ENCODE results near the gene SUGCT. TPM values are rescaled to one million over a fixed set of nuclear protein-coding genes. Genes with fewer than 3 reads are reported as not detected.

Gene SUGCT
- total and polyA plus RNA-seq, 2 experiments from 2014 or later = 21.4 to 57.8 TPM

GRCh38 chr7:40711706-40712105, 576.9 kb downstream of the SUGCT start:
- TF ChIP-seq, protein P1, sequence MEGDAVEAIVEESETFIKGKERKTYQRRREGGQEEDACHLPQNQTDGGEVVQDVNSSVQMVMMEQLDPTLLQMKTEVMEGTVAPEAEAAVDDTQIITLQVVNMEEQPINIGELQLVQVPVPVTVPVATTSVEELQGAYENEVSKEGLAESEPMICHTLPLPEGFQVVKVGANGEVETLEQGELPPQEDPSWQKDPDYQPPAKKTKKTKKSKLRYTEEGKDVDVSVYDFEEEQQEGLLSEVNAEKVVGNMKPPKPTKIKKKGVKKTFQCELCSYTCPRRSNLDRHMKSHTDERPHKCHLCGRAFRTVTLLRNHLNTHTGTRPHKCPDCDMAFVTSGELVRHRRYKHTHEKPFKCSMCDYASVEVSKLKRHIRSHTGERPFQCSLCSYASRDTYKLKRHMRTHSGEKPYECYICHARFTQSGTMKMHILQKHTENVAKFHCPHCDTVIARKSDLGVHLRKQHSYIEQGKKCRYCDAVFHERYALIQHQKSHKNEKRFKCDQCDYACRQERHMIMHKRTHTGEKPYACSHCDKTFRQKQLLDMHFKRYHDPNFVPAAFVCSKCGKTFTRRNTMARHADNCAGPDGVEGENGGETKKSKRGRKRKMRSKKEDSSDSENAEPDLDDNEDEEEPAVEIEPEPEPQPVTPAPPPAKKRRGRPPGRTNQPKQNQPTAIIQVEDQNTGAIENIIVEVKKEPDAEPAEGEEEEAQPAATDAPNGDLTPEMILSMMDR (IDR thresholded peaks at IDR 0.05; ENCODE audit: low read depth, low read length) = no peak
- Histone ChIP-seq H3K9me3 (ENCODE audit: low read depth) (no peaks in the 10 kb centered on the region), H3K27me3 (no peaks in the 10 kb centered on the region), H3K27ac (no peak overlapping the region), H3K4me1 (ENCODE audit: low read depth) (peaks cover 8% of the 10 kb centered on the region), H3K4me3 (no peak overlapping the region), H3K36me3 (no peaks in the 10 kb centered on the region)
- DNase-seq (ENCODE audit: low read depth in 1 of 2, low spot score in 1 of 2) = no peak

GRCh38 chr7:40714363-40715052, 579.7 kb downstream of the SUGCT start:
- Histone ChIP-seq H3K36me3 (no peaks in the 10 kb centered on the region), H3K9me3 (ENCODE audit: low read depth) (no peaks in the 10 kb centered on the region), H3K27me3 (no peaks in the 10 kb centered on the region), H3K4me1 (ENCODE audit: low read depth) (peaks cover 22% of the 10 kb centered on the region), H3K4me3 (no peak overlapping the region), H3K27ac (no peak overlapping the region)
- TF ChIP-seq, protein P1 (IDR thresholded peaks at IDR 0.05; ENCODE audit: low read depth, low read length) = no peak
- no peak for DNase-seq (ENCODE audit: low read depth in 1 of 2, low spot score in 1 of 2)

DNA sequence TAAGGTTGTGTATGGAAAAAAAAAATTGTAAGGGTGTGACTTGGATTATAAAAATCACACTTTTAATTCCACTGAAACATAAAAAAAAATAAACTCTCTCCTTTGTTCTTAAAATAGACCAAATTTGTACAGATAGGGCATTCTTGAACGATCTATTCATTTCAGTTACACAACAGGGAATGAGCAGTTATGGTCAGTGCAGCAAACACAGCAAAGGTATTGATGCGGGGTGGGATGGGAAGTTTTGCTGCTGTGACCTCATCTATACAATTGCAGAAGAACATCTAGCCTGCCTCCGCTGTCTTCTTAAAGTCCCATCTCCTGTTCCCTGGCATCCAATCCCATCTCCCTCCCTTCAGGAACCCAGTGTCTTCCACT, 580.2 kb downstream of the SUGCT start:
- Histone ChIP-seq H3K4me1 (ENCODE audit: low read depth) (peaks cover 22% of the 10 kb centered on the region), H3K27me3 (no peaks in the 10 kb centered on the region), H3K9me3 (ENCODE audit: low read depth) (no peaks in the 10 kb centered on the region), H3K36me3 (no peaks in the 10 kb centered on the region), H3K27ac (no peak overlapping the region), H3K4me3 (no peak overlapping the region)
- DNase-seq (ENCODE audit: low read depth in 1 of 2, low spot score in 1 of 2) = no peak
- TF ChIP-seq, protein P1 (IDR thresholded peaks at IDR 0.05; ENCODE audit: low read depth, low read length) = no peak

DNA sequence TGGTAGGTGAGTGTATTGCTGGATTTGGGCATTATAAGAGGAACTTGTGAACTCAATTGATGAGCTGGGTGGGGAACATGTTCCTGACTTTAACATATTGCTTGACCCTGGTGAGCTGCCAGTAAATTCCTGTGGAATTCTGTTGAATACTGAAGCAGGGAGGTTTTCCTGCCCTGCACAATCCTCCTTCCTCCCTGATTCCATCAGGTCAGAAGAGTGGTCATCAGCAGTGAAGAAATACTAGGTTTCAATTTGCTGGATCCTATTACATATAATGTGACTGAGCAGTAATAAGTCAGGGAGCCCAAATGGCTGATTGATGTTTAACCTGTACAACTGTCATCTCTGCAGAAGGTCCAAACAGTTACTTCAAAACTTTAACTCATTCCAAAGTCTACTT, 581.2 kb downstream of the SUGCT start:
- Histone ChIP-seq H3K4me3 (no peak overlapping the region), H3K36me3 (no peaks in the 10 kb centered on the region), H3K27ac (no peak overlapping the region), H3K27me3 (no peaks in the 10 kb centered on the region), H3K4me1 (ENCODE audit: low read depth) (peaks cover 30% of the 10 kb centered on the region), H3K9me3 (ENCODE audit: low read depth) (no peaks in the 10 kb centered on the region)
- TF ChIP-seq, protein P1 (IDR thresholded peaks at IDR 0.05; ENCODE audit: low read depth, low read length) = no peak
- DNase-seq (ENCODE audit: low read depth in 1 of 2, low spot score in 1 of 2) = peak in 1 of 2 donors; percentile 48

GRCh38 chr7:40717242-40717641, 582.4 kb downstream of the SUGCT start:
- Histone ChIP-seq H3K36me3 (no peaks in the 10 kb centered on the region), H3K27ac (peak overlapping the region; percentile 59), H3K4me1 (ENCODE audit: low read depth) (peaks cover 42% of the 10 kb centered on the region), H3K27me3 (no peaks in the 10 kb centered on the region), H3K4me3 (no peak overlapping the region), H3K9me3 (ENCODE audit: low read depth) (no peaks in the 10 kb centered on the region)
- peak; percentile 70 to 91 for DNase-seq (ENCODE audit: low read depth in 1 of 2, low spot score in 1 of 2)
- TF ChIP-seq, protein P1 (IDR thresholded peaks at IDR 0.05; ENCODE audit: low read depth, low read length) = no peak

All from cardiac muscle cell (in vitro differentiated cells and primary cell).